Stimulated activated memory B cell treated with anti-CD40 and anti-IgM and Interleukin-4, amounts not matched to agents 10 μg/mL and 1 μg/mL and 100 μg/mL, for 72 hours (primary cell): ENCODE data around the gene MACROD2.

Source experiments
- ATAC-seq: fragments of 150-1000 bp; cut with Tn5 transposase; 2 replicates; pipeline ENCODE4 v1.10.0; 2021
- H3K27ac Mint-ChIP-seq: one replicate; pipeline ENCODE4 v1.8.0; 2022; ENCODE audit warnings: mild to moderate bottlenecking, mixed read lengths
- H3K27me3 Mint-ChIP-seq: one replicate; pipeline ENCODE4 v1.8.0; 2022; ENCODE audit warnings: mixed read lengths
- H3K36me3 Mint-ChIP-seq: one replicate; pipeline ENCODE4 v1.8.0; 2022; ENCODE audit warnings: mixed read lengths
- H3K4me1 Mint-ChIP-seq: one replicate; pipeline ENCODE4 v1.8.0; 2022; ENCODE audit warnings: mixed read lengths
- H3K4me3 Mint-ChIP-seq: one replicate; pipeline ENCODE4 v1.8.0; 2022; ENCODE audit warnings: mild to moderate bottlenecking, moderate library complexity, mixed read lengths
- H3K9me3 Mint-ChIP-seq: one replicate; pipeline ENCODE4 v1.8.0; 2022; ENCODE audit warnings: mixed read lengths

MACROD2 gene

GRCh38 chr20:15900443-15900842 is 1905.1 kb downstream of the MACROD2 start:
- Mint-ChIP-seq H3K4me3 (no peak overlapping the region), H3K9me3 (no peaks in the 10 kb centered on the region), H3K4me1 (peaks cover 21% of the 10 kb centered on the region), H3K36me3 (peaks cover 21% of the 10 kb centered on the region), H3K27ac (no peak overlapping the region), H3K27me3 (no peaks in the 10 kb centered on the region)
- no peak for ATAC-seq

DNA sequence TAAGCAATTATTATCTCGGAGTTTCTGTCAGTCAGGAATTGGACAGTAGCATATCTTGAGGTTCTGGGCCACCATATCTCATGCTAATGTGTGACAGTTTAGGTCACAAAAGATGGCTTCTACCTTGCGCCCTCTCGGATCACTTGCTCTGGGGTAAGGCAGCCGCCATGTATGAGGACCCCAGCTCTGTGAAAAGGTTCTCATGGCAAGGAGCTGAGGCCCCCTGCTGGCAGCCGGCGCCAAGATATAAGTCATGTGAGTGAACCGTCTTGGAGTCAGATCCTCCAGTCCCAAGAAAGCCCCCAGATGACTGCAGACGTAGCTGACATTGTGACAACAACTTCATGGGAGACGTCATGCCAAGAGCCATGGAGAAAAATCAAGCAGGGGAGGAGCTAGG is 1907.2 kb downstream of the MACROD2 start:
- no peaks in the 10 kb centered on the region for H3K9me3 Mint-ChIP-seq
- H3K27me3 Mint-ChIP-seq = no peaks in the 10 kb centered on the region
- no peak overlapping the region for H3K27ac Mint-ChIP-seq
- ATAC-seq = no peak
- H3K36me3 Mint-ChIP-seq = peaks cover 17% of the 10 kb centered on the region
- peaks cover 6% of the 10 kb centered on the region for H3K4me1 Mint-ChIP-seq
- H3K4me3 Mint-ChIP-seq = no peak overlapping the region

DNA sequence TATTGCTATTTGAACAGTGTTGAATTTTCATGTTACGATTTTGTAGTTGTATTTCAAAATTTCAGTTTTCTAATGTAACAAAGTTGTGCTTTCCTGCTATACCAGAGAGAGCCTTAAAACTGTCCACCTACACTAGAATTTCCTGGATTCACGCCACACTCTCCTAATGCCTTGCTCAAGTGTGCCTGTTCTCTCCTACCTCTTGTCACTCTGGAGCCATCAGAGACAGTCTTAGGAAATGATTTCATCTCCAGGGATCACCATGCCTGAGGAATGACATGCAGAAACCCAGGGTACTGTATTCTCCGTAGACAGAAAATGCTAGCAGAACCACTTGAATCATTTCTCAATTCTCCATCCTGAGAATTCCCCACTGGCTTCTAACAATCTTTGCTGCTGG is 1910.3 kb downstream of the MACROD2 start:
- no peak overlapping the region for H3K27ac Mint-ChIP-seq

GRCh38 chr20:15909995-15910394 is 1914.7 kb downstream of the MACROD2 start:
- Mint-ChIP-seq H3K4me1 (peaks cover 6% of the 10 kb centered on the region), H3K9me3 (peaks cover 3% of the 10 kb centered on the region), H3K4me3 (no peak overlapping the region), H3K27me3 (no peaks in the 10 kb centered on the region), H3K27ac (no peak overlapping the region), H3K36me3 (peaks cover 20% of the 10 kb centered on the region)
- no peak for ATAC-seq

More for the DNA sequence above, 1910.3 kb downstream of the MACROD2 start:
- peaks cover 10% of the 10 kb centered on the region for H3K4me1 Mint-ChIP-seq
- H3K27me3 Mint-ChIP-seq = no peaks in the 10 kb centered on the region
- peaks cover 23% of the 10 kb centered on the region for H3K36me3 Mint-ChIP-seq
- no peak overlapping the region for H3K4me3 Mint-ChIP-seq
- H3K9me3 Mint-ChIP-seq = peaks cover 3% of the 10 kb centered on the region
- no peak for ATAC-seq

- ATAC-seq = no peak
- peak overlapping the region; percentile 34 for H3K27ac Mint-ChIP-seq
- no peak overlapping the region for H3K4me3 Mint-ChIP-seq
- H3K27me3 Mint-ChIP-seq = no peaks in the 10 kb centered on the region
- peaks cover 28% of the 10 kb centered on the region for H3K36me3 Mint-ChIP-seq
- peaks cover 3% of the 10 kb centered on the region for H3K9me3 Mint-ChIP-seq
- peaks cover 13% of the 10 kb centered on the region for H3K4me1 Mint-ChIP-seq
Observed at GRCh38 chr20:15911581-15911980, 1916.3 kb downstream of the MACROD2 start.

DNA sequence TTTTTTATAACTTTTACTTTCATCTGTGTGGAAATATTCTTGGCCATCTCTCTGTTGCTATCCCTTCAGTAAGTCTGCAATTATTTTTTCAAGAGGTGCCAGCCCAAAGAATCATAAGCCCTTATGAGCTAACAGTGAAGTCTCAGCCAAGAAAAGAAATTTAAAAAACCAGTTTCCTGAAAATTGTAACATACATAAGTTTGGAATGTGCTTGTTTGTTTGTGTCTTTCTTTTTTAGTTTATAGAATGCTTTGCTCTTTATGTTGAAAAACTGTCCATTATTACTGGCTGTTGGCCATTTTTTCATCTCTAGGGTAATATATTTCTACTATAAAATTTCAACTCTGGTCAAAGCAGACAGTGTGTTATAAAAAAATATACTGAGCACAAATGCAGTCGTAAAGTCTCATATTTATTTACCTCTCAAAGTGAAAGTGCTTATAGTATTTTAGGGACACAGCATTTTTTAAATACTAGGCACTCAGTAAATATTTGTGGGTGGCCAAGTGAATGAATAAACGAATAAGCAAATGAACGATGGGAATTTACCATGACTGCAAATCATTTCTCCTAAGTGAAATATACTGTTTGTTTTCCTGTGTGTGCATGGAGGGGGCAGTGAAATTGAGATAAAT is 1918.2 kb downstream of the MACROD2 start:
- H3K4me1 Mint-ChIP-seq = peaks cover 11% of the 10 kb centered on the region
- ATAC-seq = no peak
- peaks cover 23% of the 10 kb centered on the region for H3K36me3 Mint-ChIP-seq
- H3K9me3 Mint-ChIP-seq = peaks cover 3% of the 10 kb centered on the region
- no peak overlapping the region for H3K27ac Mint-ChIP-seq
- H3K27me3 Mint-ChIP-seq = no peaks in the 10 kb centered on the region
- H3K4me3 Mint-ChIP-seq = no peak overlapping the region

DNA sequence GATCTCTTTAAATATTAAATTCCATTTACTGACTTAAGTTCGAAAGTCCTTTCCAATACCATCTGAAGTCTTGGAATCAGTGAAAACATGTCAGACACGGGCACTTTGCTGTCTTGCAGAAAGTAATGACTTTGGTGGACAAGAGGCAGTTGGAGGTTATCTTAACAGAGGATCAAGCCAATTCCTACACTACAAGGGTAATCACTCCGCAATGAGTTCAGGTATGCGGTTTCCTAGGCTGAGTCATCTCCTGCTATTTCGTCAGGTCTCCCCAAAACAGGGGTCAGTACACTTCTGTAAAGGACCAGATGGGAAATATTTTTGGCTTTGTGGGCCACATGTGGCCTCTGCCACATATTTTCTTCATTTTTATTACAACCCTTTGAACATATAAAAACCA is 1921.3 kb downstream of the MACROD2 start:
- H3K4me3 Mint-ChIP-seq = no peak overlapping the region
- H3K36me3 Mint-ChIP-seq = peaks cover 22% of the 10 kb centered on the region
- peaks cover 6% of the 10 kb centered on the region for H3K9me3 Mint-ChIP-seq
- H3K27me3 Mint-ChIP-seq = no peaks in the 10 kb centered on the region
- no peak for ATAC-seq
- H3K4me1 Mint-ChIP-seq = peaks cover 35% of the 10 kb centered on the region
- H3K27ac Mint-ChIP-seq = no peak overlapping the region

DNA sequence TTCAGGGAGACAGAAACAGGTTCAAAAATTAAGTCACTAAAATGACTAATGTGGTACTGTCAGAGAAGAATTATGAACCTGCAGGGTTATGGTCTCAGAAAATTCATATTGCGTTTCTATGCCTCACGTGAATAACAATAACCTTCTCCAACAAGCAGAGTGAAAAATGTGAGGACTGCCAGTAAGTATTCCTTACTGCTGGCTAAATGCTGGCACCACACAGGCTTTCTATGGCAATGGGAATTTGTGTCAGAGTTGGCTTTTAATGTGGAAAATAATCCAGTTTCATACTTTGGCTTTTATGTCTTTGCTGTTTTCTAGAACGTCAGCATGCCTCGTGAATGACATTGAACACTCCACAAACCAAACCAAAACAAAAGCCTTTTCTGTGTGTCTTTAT is 1922.0 kb downstream of the MACROD2 start:
- Mint-ChIP-seq H3K4me1 (peaks cover 38% of the 10 kb centered on the region), H3K36me3 (peaks cover 24% of the 10 kb centered on the region), H3K27ac (no peak overlapping the region), H3K9me3 (peaks cover 6% of the 10 kb centered on the region), H3K4me3 (no peak overlapping the region), H3K27me3 (no peaks in the 10 kb centered on the region)
- ATAC-seq = no peak

DNA sequence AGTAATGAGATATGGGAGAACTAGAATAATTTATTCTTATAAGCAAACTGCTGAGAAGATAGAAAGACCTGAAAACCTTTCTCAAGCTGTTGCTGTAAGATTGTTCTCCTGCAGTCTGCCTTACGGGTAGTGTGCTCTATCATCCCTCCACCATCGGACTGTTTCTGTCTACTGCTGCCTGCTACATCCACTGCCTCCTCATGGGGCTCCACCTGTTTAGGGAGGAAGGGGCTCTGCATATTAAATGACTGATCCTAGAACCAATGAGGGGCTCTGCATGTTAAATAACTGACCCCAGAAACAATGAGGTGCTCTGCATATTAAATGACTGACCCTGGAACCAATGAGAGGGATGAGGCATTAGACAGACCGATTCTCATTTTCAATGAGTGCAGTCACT is 1923.3 kb downstream of the MACROD2 start:
- ATAC-seq = no peak
- Mint-ChIP-seq H3K27me3 (no peaks in the 10 kb centered on the region), H3K4me3 (no peak overlapping the region), H3K27ac (no peak overlapping the region), H3K4me1 (peaks cover 50% of the 10 kb centered on the region), H3K36me3 (peaks cover 24% of the 10 kb centered on the region), H3K9me3 (peaks cover 6% of the 10 kb centered on the region)

GRCh38 chr20:15919118-15919517 is 1923.8 kb downstream of the MACROD2 start:
- Mint-ChIP-seq H3K4me3 (no peak overlapping the region), H3K36me3 (peaks cover 24% of the 10 kb centered on the region), H3K4me1 (peaks cover 54% of the 10 kb centered on the region), H3K9me3 (peaks cover 6% of the 10 kb centered on the region), H3K27me3 (no peaks in the 10 kb centered on the region), H3K27ac (no peak overlapping the region)
- no peak for ATAC-seq

GRCh38 chr20:15921930-15922329 is 1926.6 kb downstream of the MACROD2 start:
- Mint-ChIP-seq H3K36me3 (peaks cover 24% of the 10 kb centered on the region), H3K27me3 (no peaks in the 10 kb centered on the region), H3K4me1 (peaks cover 54% of the 10 kb centered on the region), H3K27ac (peak overlapping the region; percentile 87), H3K9me3 (peaks cover 6% of the 10 kb centered on the region), H3K4me3 (no peak overlapping the region)
- no peak for ATAC-seq

DNA sequence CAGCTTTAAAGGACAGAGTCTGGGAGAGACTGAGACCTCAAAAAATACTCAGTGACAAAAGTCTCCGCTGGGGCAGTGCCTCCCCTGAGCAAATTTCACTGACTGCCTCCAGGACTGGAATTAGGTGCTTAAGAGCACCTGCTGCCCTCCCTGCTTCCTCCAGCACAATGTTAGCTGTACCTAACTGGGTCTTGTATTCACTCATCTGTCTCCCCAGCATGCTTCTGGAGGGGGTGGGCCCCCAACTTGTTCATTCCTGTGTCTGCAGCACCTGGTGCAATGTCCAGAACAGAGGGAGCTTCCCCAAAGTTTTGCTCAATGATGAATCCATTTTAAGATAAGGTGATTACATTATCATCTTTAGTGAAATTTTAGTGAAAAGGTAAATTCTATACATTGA is 1927.2 kb downstream of the MACROD2 start:
- peak; percentile 59 for ATAC-seq
- Mint-ChIP-seq H3K27me3 (no peaks in the 10 kb centered on the region), H3K27ac (peak overlapping the region; percentile 87), H3K36me3 (peaks cover 24% of the 10 kb centered on the region), H3K4me1 (peaks cover 54% of the 10 kb centered on the region), H3K4me3 (peak overlapping the region; percentile 43), H3K9me3 (peaks cover 6% of the 10 kb centered on the region)

DNA sequence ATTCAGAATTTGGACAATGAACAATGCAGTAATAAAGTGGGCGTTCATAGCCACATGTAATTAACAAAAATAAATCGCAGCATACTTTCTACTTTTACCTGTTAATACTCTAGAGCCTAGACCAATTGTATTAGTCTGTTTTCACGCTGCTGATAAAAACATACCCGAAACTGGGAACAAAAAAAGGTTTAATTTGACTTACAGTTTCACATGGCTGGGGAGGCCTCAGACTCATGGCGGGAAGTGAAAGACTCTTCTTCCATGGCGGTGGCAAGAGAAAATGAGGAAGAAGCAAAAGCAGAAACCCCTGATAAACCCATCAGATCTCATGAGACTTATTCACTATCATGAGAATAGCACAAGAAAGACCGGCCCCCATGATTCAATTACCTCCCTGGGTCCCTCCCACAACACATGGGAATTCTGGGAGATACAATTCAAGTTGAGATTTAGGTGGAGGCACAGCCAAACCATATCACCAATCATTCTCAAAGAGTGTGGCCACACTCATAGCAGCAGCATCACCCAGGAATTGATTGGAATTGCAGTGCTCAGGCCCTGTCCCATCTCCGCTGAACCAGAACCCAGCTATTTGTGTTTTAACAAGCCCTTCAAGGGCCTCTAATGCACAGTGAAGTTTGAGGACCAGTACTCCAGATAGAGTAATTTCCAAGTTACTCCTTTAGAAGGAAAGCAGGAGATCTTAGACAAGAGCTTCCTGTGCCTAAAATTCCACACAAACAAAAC is 1927.9 kb downstream of the MACROD2 start:
- Mint-ChIP-seq H3K36me3 (peaks cover 24% of the 10 kb centered on the region), H3K9me3 (peaks cover 6% of the 10 kb centered on the region), H3K27me3 (no peaks in the 10 kb centered on the region), H3K4me1 (peaks cover 54% of the 10 kb centered on the region), H3K4me3 (peak overlapping the region; percentile 1), H3K27ac (peak overlapping the region; percentile 87)
- ATAC-seq = peak; percentile 77

- H3K9me3 Mint-ChIP-seq = peaks cover 6% of the 10 kb centered on the region
- no peak overlapping the region for H3K4me3 Mint-ChIP-seq
- no peaks in the 10 kb centered on the region for H3K27me3 Mint-ChIP-seq
- ATAC-seq = no peak
- peaks cover 44% of the 10 kb centered on the region for H3K4me1 Mint-ChIP-seq
- H3K36me3 Mint-ChIP-seq = peaks cover 24% of the 10 kb centered on the region
- H3K27ac Mint-ChIP-seq = peak overlapping the region; percentile 87
Observed at GRCh38 chr20:15924556-15924955, 1929.2 kb downstream of the MACROD2 start.

GRCh38 chr20:15925376-15925775 is 1930.1 kb downstream of the MACROD2 start:
- H3K27ac Mint-ChIP-seq = no peak overlapping the region
- peaks cover 6% of the 10 kb centered on the region for H3K9me3 Mint-ChIP-seq
- H3K27me3 Mint-ChIP-seq = no peaks in the 10 kb centered on the region
- no peak for ATAC-seq
- H3K4me3 Mint-ChIP-seq = no peak overlapping the region
- H3K4me1 Mint-ChIP-seq = peaks cover 41% of the 10 kb centered on the region
- H3K36me3 Mint-ChIP-seq = peaks cover 24% of the 10 kb centered on the region
